CD4-positive, alpha-beta T cell (primary cell): Measurements from ENCODE around the gene HMGCLL1. TPM values are rescaled to one million over a fixed set of nuclear protein-coding genes. Genes with fewer than 3 reads are reported as not detected.

ENCODE experiments used
- ATAC-seq: fragments of 200-7000 bp; cut with Tn5 transposase; one replicate; pipeline ENCODE4 v1.10.0; 2022; ENCODE audit warnings: mild to moderate bottlenecking; ENCODE audit not compliant: poor library complexity
- CTCF ChIA-PET: fragments of 350-600 bp; sonication (Branson Sonifier 250); formaldehyde crosslinking; loops from one replicate; lab custom pipeline; 2021; ENCODE audit warnings: antibody characterized with exemption, inconsistent platforms; lab: Charles Lee
- POLR2A ChIA-PET: fragments of 350-600 bp; sonication (Branson Sonifier 250); formaldehyde crosslinking; loops from one replicate; lab custom pipeline; 2021; ENCODE audit warnings: antibody characterized with exemption, inconsistent platforms; lab: Charles Lee
- DNase-seq, 14 experiments: peaks; one replicate each; pipeline ENCODE4 v3.0.0-alpha.2; 2013 to 2020; ENCODE audit warnings: mixed read lengths in 2 of 14
- H3K27ac ChIP-seq, 2 donors: one replicate each; pipeline versions ENCODE4 v1.5.1 to v1.7.0; 2013; ENCODE audit warnings: low read length in 2 of 2, low read depth in 1 of 2, mild to moderate bottlenecking in 1 of 2
- H3K27me3 ChIP-seq, 2 experiments: 1 replicate in 1 of 2; 2 replicates in 1 of 2; pipeline versions ENCODE4 v1.6.1 to v1.7.0; 2013; ENCODE audit warnings: low read length in 2 of 2, control low read depth in 1 of 2, mild to moderate bottlenecking in 1 of 2, moderate library complexity in 1 of 2; ENCODE audit not compliant: insufficient read depth in 2 of 2, control insufficient read depth in 1 of 2
- H3K36me3 ChIP-seq: one replicate; pipeline ENCODE4 v1.6.1; 2013; ENCODE audit warnings: low read length, control low read depth; ENCODE audit not compliant: insufficient read depth
- H3K4me1 ChIP-seq: one replicate; pipeline ENCODE4 v1.6.1; 2013; ENCODE audit warnings: low read length, control low read depth; ENCODE audit not compliant: insufficient read depth
- H3K4me3 ChIP-seq: one replicate; pipeline ENCODE4 v1.5.1; 2013; ENCODE audit warnings: mild to moderate bottlenecking, low read length, moderate library complexity
- H3K9me3 ChIP-seq, 2 experiments: 1 replicate in 1 of 2; 2 replicates in 1 of 2; pipeline versions ENCODE4 v1.6.1 to v1.7.0; 2013; ENCODE audit warnings: low read length in 2 of 2, mild to moderate bottlenecking in 2 of 2, control low read depth in 1 of 2, moderate library complexity in 1 of 2; ENCODE audit not compliant: control insufficient read depth in 1 of 2, insufficient read depth in 1 of 2
- H3K27ac Mint-ChIP-seq: one replicate; pipeline ENCODE4 v1.8.0; 2020; ENCODE audit warnings: mixed read lengths
- H3K27me3 Mint-ChIP-seq: one replicate; pipeline ENCODE4 v1.8.0; 2021; ENCODE audit warnings: mixed read lengths
- H3K36me3 Mint-ChIP-seq: one replicate; pipeline ENCODE4 v1.8.0; 2021; ENCODE audit warnings: low read depth, mixed read lengths
- H3K4me1 Mint-ChIP-seq: one replicate; pipeline ENCODE4 v1.8.0; 2021; ENCODE audit warnings: low read depth, mixed read lengths
- H3K4me3 Mint-ChIP-seq: one replicate; pipeline ENCODE4 v1.8.0; 2020; ENCODE audit warnings: mild to moderate bottlenecking, mixed read lengths
- H3K9me3 Mint-ChIP-seq: one replicate; pipeline ENCODE4 v1.8.0; 2020; ENCODE audit warnings: mixed read lengths
- intact Hi-C, 2 experiments: fragments of 100-400 bp; cut with DNase I in 1 of 2; cut with micrococcal nuclease in 1 of 2; formaldehyde crosslinking; loops; one replicate each; pipeline versions ENCODE4 v1.15.1 to v1.9.0; 2023 to 2025; cut with DNase I, micrococcal nuclease
- total RNA-seq, 174 experiments: library from RNA in 2 of 174; stranded (reverse) in 2 of 174; gene quantifications; one replicate each; pipeline ENCODE4 v1.2.3 and lab custom pipeline; 2021 to 2026
- TF ChIP-seq, protein P1 (sequence below): fragments of 200-600 bp; IDR thresholded peaks from one replicate; pipeline ENCODE4 v1.8.0; 2022; ENCODE audit warnings: antibody characterized with exemption, mild to moderate bottlenecking

The HMGCLL1 gene
- total RNA-seq, 2 experiments from 2014 or later, result not detected

DNA sequence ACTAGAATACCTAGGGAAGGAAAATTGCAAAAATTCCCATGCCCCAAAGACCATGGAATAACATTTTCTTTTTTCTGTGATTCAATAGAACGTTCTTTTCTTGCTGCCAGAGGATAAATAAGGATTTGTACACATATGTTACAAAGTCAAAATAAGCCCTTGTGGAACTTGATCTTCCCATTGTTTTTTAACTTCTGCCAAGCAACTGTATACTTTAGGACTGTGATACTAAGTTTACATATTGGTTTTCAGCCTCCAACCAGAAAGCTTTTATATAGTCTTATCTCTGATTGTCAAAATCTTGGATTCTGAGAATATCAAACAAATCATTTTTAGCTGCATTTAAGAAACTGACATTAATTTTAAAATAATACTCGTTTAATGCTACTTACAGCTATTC is 84.6 kb downstream of the HMGCLL1 start:
- Mint-ChIP-seq H3K9me3 (peaks cover 2% of the 10 kb centered on the region), H3K4me3 (no peak overlapping the region), H3K27ac (no peak overlapping the region), H3K4me1 (no peaks in the 10 kb centered on the region), H3K27me3 (no peaks in the 10 kb centered on the region), H3K36me3 (no peaks in the 10 kb centered on the region)
- CTCF ChIA-PET, result no interaction called here
- ATAC-seq (no peak), DNase-seq (no peak)
- POLR2A ChIA-PET, result no interaction called here
- TF ChIP-seq, protein P1, sequence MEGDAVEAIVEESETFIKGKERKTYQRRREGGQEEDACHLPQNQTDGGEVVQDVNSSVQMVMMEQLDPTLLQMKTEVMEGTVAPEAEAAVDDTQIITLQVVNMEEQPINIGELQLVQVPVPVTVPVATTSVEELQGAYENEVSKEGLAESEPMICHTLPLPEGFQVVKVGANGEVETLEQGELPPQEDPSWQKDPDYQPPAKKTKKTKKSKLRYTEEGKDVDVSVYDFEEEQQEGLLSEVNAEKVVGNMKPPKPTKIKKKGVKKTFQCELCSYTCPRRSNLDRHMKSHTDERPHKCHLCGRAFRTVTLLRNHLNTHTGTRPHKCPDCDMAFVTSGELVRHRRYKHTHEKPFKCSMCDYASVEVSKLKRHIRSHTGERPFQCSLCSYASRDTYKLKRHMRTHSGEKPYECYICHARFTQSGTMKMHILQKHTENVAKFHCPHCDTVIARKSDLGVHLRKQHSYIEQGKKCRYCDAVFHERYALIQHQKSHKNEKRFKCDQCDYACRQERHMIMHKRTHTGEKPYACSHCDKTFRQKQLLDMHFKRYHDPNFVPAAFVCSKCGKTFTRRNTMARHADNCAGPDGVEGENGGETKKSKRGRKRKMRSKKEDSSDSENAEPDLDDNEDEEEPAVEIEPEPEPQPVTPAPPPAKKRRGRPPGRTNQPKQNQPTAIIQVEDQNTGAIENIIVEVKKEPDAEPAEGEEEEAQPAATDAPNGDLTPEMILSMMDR, result no peak
- H3K9me3 ChIP-seq, result peaks cover 0 to 4% of the 10 kb centered on the region in 2 experiments
- H3K27me3 ChIP-seq, result no peaks in the 10 kb centered on the region
- no peak overlapping the region for H3K27ac ChIP-seq
- H3K36me3 ChIP-seq, result no peaks in the 10 kb centered on the region
- H3K4me3 ChIP-seq, result no peak overlapping the region
- no peaks in the 10 kb centered on the region for H3K4me1 ChIP-seq
- intact Hi-C loops, result no loop called here

- CTCF ChIA-PET, result no interaction called here
- TF ChIP-seq, protein P1, result no peak
- Histone ChIP-seq H3K4me1 (no peaks in the 10 kb centered on the region), H3K27ac (no peak overlapping the region), H3K27me3 (no peaks in the 10 kb centered on the region), H3K9me3 (peaks cover 4 to 5% of the 10 kb centered on the region in 2 experiments), H3K4me3 (no peak overlapping the region), H3K36me3 (no peaks in the 10 kb centered on the region)
- Mint-ChIP-seq H3K4me3 (no peak overlapping the region), H3K27ac (no peak overlapping the region), H3K27me3 (no peaks in the 10 kb centered on the region), H3K4me1 (no peaks in the 10 kb centered on the region), H3K36me3 (no peaks in the 10 kb centered on the region), H3K9me3 (peaks cover 2% of the 10 kb centered on the region)
- intact Hi-C loops, result no loop called here
- DNase-seq (no peak), ATAC-seq (no peak)
- POLR2A ChIA-PET, result no interaction called here
Observed at GRCh38 chr6:55492259-55492658, 86.7 kb downstream of the HMGCLL1 start.

DNA sequence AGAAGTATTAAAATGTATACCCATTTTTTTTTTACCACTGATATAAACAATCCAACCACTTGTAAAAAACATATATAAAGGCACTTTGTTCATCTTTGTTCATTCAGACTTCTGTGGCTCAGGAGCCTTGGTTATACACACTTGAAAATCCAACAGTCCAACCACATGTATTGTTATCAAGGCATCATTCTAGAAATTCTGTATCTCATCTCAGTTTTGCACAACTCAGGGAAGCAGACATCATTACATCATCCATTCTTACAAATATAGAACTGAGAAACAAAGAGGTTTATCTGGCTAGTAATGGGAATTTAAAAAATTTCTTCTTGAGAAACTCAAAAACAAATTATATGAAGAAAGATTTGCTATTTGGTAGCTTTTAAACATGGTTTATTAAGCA is 88.1 kb downstream of the HMGCLL1 start:
- ATAC-seq (no peak), DNase-seq (no peak)
- Mint-ChIP-seq H3K27me3 (no peaks in the 10 kb centered on the region), H3K36me3 (no peaks in the 10 kb centered on the region), H3K27ac (no peak overlapping the region), H3K9me3 (peaks cover 2% of the 10 kb centered on the region), H3K4me1 (no peaks in the 10 kb centered on the region), H3K4me3 (no peak overlapping the region)
- Histone ChIP-seq H3K27ac (no peak overlapping the region), H3K4me1 (no peaks in the 10 kb centered on the region), H3K27me3 (no peaks in the 10 kb centered on the region), H3K4me3 (no peak overlapping the region), H3K9me3 (peaks cover 4 to 5% of the 10 kb centered on the region in 2 experiments), H3K36me3 (no peaks in the 10 kb centered on the region)
- ChIA-PET POLR2A (no interaction called here), CTCF (no interaction called here)
- intact Hi-C loops, result no loop called here
- TF ChIP-seq, protein P1, result no peak
